Islet precursor cell (in vitro differentiated cells): ENCODE data around the gene RAVER2.
"Not testable (repeated sequence)": the region's sequence is repeated elsewhere in the genome, so short reads cannot be mapped to it uniquely, and the experiment has no call there.

Experiments
- DNase-seq: peaks from one replicate; pipeline ENCODE4 v3.0.0-alpha.2; 2018

The RAVER2 gene, protein sequence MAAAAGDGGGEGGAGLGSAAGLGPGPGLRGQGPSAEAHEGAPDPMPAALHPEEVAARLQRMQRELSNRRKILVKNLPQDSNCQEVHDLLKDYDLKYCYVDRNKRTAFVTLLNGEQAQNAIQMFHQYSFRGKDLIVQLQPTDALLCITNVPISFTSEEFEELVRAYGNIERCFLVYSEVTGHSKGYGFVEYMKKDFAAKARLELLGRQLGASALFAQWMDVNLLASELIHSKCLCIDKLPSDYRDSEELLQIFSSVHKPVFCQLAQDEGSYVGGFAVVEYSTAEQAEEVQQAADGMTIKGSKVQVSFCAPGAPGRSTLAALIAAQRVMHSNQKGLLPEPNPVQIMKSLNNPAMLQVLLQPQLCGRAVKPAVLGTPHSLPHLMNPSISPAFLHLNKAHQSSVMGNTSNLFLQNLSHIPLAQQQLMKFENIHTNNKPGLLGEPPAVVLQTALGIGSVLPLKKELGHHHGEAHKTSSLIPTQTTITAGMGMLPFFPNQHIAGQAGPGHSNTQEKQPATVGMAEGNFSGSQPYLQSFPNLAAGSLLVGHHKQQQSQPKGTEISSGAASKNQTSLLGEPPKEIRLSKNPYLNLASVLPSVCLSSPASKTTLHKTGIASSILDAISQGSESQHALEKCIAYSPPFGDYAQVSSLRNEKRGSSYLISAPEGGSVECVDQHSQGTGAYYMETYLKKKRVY

DNA sequence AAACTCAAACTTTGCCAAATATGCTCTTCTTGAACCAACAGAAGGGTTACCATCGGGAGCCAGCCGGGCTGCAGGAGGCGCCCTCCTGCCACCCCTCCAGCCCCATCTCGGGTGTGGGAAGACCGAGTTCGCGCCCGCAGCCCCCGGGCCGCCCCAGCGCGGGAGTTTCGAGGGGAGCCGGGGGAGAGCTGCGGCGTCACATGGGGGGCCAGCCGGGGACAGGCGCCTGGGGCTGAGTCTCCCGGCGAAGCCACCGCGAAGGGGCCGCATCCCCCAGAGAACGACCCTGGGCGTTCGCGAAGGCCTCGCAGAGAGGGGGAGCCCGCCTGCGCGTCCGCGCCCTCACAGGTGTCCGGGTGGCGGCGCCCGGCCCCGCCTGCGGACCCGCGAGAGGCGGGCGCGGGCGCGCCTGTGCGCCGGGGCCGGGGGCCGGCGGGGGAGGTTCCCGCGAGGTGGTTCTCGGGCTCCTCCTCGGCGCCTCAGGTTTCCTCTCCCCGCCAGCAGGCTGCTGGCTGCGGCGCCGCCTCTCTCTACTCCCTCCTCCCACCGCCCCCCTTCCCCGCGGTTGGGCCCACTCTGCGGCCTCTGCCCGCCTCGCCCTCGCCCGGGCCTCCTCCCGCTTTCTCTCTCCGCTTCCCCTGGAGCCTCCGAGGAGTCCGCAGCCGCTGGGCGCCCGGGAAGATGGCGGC, at the start of gene RAVER2:
TSS of gene RAVER2 (plus strand) at position 584 of the 689 bp plus-strand sequence. CDS start at position 682, 98 bp downstream.
- peak; percentile 92 for DNase-seq

DNA sequence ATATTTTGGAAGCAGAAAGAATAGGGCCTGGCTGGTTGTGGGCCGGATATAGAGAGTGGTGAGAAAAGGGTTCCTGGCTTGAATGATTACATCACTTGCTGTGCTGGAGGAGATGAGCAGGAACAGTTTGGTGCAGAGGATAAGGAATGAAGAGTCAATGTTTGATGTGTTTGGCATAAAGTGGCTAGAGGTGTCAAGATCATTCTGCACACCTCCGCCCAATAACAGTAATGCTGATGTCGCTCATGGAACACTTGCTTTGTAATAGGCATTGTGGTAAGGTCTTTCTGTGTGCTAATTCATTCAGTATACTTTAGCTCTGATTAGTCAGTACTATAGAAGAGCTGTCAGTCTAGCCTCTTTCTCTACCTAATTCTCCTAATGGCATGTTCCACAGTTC, 48.0 kb upstream of the RAVER2 start:
- no peak for DNase-seq

DNA sequence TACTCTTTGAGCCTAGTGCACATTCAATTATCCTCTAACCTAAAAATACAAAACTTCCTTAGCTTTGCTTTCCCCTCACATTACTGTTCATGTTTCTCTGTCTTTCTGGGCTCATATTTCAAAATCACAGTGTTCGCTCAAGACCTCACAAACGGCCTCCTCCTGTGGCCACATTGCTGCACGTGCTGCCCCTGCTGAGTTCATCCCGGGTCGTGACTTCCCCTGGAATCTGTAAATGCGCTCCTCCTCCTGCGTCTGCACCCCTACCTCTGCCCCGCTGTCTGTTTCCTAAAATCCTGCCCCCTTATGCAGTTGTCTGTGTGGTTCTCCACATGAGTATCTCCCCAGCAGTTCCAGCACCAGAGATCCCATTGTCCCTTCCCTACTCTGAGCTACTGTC, 45.5 kb upstream of the RAVER2 start:
- no peak for DNase-seq

DNA sequence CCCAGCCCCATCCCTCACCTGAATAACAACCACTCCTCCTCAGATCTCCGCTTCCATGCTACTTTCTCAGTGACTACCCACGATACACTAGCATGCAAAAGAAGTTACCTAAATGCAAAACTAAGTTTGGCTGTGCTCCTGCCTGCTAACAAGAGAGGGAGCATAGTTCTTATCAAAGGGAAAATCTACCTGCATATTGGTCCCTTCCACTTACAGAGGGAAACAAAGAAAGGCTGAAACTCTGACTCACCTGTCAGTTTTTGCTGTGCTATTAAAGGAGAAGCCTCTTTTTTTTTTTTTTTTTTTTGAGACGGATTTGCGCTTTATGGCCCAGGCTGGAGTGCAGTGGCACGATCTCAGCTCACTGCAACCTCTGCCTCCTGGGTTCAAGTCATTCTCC, 43.8 kb upstream of the RAVER2 start:
- no peak for DNase-seq

DNA sequence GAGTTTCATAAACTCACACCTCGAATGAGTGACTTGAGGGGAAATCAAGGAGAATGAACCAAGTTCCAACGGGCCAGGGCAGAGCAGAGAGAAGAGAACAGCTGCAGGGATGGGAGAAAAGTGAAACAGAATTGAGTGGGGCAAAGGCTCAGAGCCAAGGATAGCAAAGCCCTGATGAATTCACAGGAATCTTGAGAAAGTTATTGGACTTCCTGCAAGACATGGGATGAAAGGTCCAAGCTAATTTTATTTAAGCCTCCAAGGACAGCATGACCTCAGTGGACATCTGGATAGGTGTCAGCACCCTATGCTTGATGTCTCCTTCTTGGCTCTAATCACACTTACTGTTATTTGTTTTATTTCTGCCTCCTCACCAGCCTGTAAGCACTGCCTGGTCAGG, 43.0 kb upstream of the RAVER2 start:
- no peak for DNase-seq

DNA sequence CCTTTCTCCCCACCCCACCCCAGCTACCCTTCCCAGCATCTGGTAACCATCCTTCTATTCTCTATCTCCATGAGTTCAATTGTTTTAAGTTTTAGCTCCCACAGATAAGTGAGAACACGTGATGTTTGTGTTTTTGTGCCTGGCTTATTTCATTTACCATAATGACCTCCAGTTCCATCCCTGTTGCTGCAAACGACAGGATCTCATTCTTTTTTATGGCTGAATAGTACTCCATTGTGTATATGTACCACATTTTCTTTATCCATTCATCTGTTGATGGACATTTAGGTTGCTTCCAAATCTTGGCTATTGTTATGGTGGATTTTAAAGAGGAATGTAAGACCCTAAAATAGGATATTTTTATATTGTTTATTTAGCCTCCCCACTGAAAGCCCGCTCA, 42.2 kb upstream of the RAVER2 start:
- DNase-seq, result not testable (repeated sequence)

DNA sequence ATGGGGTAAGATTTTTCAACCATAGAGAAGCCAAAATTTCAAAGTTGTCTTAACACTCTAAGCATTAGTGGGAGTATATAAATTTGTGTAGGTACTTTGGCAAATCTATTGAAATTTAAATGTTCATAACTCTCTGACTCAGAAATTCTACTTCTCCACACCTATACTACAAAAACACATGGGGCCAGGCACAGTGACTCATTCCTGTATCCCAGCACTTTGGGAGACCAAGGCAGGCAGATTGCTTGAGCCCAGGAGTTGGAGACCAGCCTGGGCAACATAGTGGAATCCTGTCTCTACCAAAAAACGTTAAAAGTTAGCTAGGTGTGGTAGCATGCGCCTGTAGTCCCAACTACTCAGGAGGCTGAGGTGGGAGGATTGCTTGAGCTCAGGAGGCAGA, 41.3 kb upstream of the RAVER2 start:
- no peak for DNase-seq

DNA sequence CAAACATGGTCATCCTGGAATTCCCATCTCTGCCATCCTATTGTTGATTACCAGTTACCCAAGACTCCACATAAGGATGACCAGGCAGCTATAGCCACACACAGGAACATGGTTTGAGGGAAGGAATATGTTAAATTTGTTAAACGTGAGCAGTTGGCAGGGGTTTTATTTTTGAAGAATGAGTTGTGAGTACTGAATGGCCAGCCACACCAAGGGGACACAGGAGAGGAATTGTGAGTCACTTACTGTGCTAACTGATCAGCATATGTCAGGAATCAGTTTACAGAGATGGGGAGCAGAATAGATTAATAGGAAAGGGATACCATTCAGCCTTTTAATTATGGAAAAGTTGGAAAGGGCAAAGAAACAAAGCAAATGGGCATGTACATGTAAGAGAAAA, 39.3 kb upstream of the RAVER2 start:
- DNase-seq, result no peak

DNA sequence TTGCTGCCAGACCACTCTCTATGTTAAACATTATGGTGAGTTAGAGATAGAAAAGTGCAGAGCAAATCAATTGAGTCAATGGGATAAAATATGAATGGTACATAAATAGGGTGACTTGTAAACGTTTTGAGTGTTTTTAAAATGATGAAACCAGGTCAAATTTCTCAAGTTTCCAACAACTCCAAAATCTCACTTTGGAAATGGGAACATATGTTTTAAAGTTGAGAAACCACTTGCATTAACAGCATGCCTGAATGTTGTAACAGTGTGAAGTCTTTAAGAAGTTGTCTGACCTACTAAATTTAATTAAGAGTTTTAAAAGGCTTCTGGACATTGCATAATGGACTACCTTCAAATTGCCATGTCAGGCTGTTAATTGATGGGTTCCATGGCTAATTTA, 33.6 kb upstream of the RAVER2 start:
- no peak for DNase-seq

DNA sequence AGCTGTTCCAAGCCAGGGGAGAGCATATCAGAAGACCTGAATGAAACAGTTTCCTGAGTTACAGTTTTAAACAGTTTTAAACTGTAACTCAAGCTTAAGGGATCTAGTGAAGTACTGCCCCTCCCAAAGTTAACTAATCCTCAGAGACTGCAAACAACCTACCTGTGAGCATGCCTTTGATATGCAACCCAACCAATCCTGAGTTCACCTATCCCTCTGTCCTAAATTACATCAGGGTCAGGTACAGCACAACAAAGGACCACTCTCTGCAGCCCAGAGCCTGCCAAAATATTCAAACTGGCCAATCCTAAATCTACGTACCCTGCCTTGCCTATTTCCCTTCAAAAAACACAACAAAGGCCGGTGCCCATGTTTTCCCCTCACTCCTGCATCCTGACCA, 32.8 kb upstream of the RAVER2 start:
- DNase-seq, result no peak

DNA sequence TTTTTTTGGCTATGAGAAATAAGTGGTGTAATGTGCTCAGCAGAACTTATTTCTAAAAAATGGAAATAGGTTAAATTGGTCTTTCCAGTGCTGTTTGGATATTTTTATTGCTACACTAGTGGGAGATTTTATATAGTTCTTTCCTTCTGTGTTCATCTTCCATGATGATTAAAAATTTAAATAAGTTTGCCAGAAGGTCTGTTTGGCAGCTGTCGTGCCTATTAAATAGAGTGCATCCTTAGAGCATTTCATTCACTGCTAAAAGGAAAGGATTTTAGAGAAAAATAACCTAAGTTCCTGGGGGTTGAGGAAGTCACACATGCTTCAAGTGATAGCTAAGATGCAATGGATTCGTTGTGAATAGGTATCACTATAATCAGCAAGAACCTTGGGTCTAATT, 29.7 kb upstream of the RAVER2 start:
- DNase-seq, result no peak

DNA sequence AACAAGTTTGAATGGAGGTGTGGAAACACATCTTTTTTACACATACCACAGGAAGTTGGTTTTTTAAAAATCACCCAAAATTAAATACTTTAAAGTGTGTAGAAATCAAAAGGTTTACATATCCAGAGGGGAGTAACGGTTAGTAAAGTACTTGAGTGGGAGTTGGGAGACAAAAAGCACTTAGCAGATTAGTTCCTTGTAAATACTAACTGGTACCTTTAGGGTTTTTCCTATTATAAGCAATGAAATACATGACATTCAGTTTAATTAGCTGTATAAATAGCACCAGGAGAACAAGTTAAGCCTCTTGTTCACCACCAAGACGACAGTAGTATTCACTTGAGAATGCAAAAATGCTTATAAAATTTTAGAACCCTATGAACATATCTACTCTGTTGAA, 23.7 kb upstream of the RAVER2 start:
- DNase-seq, result no peak

DNA sequence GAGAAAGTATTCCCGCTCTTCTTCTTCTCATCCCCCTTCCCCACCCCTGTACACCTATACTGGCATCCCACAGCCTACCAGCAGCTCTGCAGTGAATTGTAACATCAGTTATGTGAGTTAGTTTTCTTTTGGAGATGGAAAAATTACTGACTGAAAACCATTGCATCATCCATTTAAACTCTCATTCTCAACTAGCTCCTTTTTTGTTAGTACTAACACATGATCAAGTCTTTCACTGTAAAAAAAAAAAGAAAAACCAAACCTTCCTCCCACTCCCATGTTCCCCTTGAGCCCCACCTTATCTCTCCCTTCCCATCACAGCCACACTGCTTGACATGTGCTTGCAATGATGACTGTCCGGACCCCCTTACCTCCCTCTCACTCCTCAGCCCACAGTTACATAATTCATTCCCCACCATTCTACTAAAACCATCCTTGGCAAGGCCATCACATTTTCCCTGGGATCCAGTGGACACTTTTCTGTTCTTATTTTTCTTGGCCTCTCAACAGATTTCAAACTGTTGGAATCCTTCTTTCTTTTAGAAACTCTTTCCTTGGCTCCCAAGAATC, 23.2 kb upstream of the RAVER2 start:
- DNase-seq, result no peak

DNA sequence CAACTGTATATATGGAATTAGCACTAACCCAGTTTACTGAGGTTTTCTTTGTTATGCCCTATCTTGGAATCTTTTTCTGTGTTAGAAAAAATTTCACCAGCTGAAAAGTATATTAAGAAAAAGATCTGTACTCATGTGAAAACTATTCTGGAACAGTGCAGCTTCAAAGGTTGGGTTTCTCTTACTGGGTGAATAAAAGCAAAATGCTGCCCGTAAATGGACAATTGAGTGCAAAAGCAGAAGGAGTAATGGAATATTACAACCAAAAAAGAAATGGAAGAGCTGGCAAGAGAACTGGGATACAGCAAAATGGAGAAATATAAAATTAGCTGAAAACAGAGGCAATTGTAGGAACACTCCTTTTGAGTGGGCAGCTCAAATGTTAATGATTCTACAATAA, 17.0 kb upstream of the RAVER2 start:
- no peak for DNase-seq

DNA sequence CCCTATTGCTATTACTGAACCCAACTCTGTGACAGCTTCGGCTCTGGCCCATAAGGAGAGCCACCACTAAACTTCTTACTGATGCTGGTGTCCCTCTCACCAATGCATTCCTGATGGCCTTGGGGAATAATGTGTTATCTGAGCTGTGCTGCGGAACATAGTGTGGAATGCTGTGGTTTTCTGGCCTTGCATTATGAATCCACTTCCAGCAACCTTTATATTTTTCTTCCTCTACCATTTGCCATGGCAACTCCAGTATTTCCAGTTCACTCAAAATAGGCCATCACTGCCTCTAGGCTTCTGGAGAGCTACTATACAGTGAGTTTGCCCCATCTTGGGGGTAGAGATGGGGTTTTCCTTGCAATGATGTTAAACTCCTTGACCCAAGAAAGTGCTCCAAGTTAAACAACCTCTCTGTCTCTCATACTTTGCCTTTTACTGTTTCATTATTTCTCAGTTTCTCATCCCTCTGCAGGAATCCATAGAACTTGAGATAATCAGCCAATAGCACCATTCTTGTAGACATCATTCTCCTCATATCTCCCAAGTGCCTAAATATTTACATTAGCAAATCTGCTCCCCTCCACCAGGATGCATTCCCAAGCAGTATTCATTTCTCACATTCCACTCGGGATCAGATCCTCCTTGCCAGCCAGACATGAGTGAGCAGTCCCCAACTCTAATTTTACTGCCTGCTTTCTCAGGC, 11.1 kb upstream of the RAVER2 start:
- DNase-seq, result no peak

DNA sequence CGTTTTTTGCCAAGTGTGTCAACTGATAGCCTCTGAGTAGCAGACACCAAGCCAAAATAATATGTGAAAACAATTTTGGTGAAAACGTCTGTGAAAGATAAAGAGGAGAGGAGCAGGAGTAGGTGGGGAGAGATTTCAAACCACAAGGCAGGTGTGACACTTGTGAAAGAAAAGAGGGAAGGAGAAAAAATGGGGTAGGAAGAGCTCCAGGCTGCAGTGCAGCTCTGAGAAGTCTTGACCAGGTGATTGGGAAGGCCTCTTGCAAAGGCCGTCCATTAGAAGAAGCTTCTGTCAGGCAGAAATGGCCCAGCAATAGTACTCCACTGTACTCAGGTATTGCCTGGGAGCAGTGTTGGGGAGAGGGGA, 10.6 kb upstream of the RAVER2 start:
- DNase-seq, result no peak

DNA sequence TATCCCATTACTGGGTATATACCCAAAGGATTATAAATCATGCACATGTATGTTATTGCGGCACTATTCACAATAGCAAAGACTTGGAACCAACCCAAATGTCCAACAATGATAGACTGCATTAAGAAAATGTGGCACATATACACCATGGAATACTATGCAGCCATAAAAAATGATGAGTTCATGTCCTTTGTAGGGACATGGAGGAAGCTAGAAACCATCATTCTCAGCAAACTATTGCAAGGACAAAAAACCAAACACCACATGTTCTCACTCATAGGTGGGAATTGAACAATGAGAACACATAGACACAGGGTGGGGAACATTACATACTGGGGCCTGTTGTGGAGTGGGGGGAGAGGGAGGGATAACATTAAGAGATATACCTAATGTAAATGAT, 4.2 kb upstream of the RAVER2 start:
- not testable (repeated sequence) for DNase-seq

DNA sequence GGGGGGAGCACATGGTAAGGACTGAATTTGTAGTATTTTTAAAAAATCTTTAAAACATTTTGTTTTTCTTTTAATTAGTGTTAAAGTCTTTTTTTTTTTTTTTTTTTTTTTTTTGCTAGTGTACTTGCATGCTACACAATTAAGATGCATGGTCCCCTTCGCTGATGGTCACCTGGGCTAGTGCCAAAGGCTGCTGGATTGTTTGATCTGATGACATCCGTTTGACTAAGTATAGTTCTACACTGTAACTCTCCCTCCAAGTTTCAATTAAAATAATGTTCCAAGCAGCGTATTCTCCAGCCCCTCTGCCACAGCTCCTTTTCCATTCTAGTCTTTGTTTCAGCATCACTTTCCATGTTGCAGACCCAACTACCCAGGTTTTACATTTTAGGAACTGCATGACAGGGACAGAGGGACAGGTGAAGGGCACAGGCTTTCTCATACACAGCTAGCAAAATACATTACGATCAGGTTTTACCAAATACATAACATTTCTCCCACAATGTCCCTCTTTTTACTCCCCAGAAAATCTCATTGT, 852 bp upstream of the RAVER2 start:
- no peak for DNase-seq

DNA sequence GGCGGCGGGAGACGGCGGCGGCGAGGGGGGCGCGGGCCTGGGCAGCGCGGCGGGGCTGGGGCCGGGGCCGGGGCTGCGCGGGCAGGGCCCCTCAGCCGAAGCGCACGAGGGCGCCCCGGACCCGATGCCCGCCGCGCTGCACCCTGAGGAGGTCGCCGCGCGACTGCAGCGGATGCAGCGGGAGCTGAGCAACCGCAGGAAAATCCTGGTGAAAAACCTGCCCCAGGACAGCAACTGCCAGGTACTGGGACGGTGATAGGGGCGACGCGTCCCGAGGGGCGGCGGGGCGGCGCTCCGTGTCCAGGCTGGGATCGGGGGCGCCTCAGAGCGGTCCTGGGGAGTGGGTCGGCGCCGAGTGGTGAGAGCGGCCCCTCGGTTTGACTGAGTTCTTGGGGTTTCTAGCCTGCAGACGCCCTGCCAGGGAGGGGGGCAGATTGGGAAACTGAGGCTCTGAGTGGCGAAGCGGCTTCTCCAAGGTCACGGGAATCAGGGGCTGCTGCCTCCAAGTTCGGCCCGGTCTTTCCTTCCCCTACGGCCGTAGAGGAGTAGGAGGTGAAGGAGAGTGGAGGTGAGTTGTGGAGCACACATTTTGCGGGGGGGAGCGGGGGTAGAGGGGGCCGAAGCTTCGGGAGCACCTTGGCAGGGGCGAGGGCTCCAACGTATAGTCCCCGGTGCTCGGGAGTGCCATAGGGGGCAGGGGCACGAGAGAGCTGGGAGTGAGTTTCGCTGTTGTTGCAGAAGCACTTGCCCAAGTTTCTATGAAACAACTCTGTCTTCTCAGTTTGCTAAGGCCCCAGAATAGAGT, 508 bp downstream of the RAVER2 start:
- peak; percentile 57 for DNase-seq

DNA sequence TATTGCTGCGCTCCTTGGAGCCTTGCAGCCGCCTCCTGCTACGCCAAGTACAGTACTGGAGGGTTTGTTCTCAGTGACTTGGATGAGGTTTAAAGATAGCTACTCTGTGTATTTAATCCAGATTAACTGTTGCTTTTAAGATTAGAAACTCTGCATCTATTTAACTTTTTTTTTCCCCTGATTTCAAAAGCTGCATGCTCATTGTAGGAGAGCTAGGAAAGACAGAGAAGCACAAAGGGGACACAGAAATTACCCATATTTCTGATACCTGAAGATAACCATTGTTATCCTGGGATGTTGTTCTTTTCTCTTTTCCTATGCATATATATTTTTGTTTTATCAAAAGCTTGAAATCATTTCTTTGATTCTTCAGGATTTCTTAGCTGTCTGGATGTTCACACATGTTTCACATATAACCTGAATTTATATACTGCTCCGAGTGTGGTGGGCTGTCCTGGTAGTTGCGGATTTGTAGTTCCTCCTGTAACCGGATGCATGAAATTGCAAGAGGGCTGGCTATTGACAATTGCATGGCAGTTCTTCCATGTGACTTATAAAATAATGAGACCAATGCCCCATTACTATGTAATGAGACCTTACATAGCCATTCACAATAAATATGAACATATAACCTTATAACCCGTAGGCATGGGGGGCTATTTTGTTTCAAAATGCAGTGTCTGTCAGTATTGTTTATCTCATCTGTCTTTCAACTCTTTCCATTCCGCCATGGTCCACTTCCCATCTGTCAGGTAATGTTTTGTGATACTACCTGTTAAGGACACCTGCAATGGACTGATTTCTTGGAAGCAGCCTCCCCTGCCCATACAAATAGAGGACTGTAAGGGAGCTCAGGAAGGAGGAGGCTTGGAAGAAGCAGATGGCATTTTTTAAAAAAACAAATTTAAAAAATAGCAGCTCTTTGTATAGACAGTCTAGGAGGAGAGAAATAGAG, 1.4 kb downstream of the RAVER2 start:
- no peak for DNase-seq

DNA sequence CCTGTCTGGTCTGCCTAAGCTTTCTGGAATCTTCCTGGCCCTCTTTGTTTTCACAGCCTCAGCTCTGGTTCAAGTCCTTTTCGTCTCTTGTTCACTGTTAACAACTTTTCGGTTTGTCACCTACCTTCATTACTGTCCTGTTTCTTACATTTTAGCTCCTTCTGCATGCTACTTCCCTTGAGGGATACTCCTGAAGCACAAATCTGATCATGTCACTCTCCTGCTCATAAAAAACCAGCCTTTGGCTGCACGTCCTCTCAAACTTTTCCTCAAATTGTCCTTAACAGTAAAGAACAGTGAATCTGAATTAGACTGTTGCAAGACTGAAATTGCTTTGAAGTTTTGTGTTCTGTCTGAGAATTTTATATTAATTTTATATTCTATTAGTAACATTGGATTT, 3.3 kb downstream of the RAVER2 start:
- DNase-seq, result no peak
